Mammary microvascular endothelial cell (primary cell): ENCODE measurements around the gene BHMT. TPM values are rescaled to one million over a fixed set of nuclear protein-coding genes. Genes with fewer than 3 reads are reported as not detected.

Experiments
- total RNA-seq: library from RNA; depleted of rRNA; stranded (reverse); fragments of >200 nt; gene quantifications from 2 replicates; pipeline ENCODE4 v1.2.3, GENCODE V29; 2015

Gene BHMT, protein sequence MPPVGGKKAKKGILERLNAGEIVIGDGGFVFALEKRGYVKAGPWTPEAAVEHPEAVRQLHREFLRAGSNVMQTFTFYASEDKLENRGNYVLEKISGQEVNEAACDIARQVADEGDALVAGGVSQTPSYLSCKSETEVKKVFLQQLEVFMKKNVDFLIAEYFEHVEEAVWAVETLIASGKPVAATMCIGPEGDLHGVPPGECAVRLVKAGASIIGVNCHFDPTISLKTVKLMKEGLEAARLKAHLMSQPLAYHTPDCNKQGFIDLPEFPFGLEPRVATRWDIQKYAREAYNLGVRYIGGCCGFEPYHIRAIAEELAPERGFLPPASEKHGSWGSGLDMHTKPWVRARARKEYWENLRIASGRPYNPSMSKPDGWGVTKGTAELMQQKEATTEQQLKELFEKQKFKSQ
- total RNA-seq, result not detected in 2 replicates

DNA sequence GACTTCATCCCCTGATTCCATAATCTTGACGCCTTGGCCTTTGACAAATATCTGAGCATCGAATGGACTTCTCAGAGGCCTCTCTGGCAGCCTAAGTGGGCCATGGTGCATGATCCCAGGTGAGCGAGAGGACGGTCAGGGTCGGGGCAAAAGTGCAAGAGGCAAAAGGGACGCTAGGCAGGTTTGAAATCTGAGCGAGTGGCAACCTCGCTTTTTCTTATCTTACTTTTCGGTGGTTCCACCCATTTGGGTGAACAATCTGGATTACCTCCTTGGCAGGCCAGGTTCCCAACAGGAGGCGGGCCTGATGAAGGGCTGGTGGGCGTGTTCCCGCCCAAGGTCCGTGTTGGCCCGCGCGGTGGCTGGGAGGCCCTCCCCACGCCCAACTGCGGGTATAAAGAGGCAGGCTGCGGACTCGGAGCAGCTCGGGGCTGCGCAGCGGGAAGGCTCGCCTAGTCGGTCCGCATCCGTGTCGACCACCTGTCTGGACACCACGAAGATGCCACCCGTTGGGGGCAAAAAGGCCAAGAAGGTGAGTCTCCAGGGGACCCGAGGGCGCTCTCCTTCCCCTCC, at the start of gene BHMT:
TSS of gene BHMT (plus strand) at position 423 of the 573 bp plus-strand sequence. CDS start at position 500, 77 bp downstream.

DNA sequence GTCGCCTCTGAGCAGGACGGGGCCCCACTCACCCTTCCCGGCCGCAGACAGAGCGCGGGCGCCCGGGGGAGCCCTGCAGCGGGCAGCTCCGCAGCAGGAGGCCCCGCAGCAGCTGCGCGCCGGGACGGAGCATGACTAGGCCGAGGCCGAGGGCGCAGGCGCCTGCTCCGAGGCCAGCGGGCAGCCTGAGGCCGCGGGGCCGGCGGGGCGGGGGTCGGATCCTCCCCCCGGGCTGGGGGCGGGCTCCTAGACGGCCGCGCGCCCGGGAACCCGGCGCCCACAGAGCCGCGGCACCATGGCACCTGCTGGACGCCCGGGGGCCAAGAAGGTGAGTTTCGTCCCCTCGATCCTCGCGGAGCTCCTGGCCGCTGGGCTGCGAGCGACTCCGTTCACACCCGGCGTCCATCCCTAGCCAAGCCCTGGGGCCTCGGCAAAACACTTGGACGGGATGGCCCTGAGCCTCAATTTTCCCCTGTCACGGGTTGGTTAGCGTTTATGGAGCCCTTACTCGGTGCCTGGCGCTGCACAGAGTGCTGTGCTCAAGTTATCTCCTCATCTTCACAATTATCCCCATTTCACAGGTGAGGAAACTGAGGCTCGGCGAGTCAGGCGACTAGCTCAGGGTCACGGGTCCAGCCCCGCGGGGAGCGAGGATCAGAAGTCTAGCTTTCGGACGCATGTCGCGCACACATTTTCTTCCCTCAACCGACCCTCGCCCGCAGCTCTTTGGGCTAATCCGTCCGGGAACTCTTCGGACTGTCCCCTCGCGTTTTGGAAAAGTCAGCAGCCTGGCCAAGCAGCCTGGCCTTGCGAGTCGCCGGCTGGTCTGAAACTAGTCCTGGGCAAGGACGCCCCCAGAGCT, 41.9 kb upstream of the BHMT start, which contains the start of the genes BHMT2 and DMGDH:
TSS of gene BHMT2 (plus strand) at position 280 of the 862 bp plus-strand sequence. CDS start at position 296, 16 bp downstream.
TSS of gene DMGDH (minus strand) at position 187 of the 862 bp plus-strand sequence. CDS start at position 133, 54 bp downstream.

Other genes with a start within 250 kb of the BHMT start
- gene ARSB, start 126.5 kb upstream of the BHMT start, total RNA-seq, result 18.7 and 19.3 TPM in 2 replicates
- 0.13 and 0.15 TPM in 2 replicates for gene DMGDH, start 42.1 kb upstream of the BHMT start, total RNA-seq
- 1.6 and 1.9 TPM in 2 replicates for gene BHMT2, start 42.0 kb upstream of the BHMT start, total RNA-seq
- 3.9 and 4.5 TPM in 2 replicates for gene JMY, start 124.3 kb downstream of the BHMT start, total RNA-seq